Loucy (cell line): Measurements from ENCODE around the gene MYBPHL.

ENCODE experiments used
- EZH2phosphoT487 ChIP-seq: fragments of 200-600 bp; IDR thresholded peaks from 2 replicates; pipeline ENCODE4 v1.6.1; 2018; ENCODE audit warnings: antibody characterized with exemption, mild to moderate bottlenecking, moderate library complexity, borderline replicate concordance
- TF ChIP-seq, protein P1 (sequence below): fragments of 200-600 bp; sonication (generic); conservative IDR thresholded peaks from 2 replicates; pipeline ENCODE4 v1.5.1; 2014; ENCODE audit warnings: mild to moderate bottlenecking, antibody characterized with exemption, low read length

- TF ChIP-seq, protein P1, sequence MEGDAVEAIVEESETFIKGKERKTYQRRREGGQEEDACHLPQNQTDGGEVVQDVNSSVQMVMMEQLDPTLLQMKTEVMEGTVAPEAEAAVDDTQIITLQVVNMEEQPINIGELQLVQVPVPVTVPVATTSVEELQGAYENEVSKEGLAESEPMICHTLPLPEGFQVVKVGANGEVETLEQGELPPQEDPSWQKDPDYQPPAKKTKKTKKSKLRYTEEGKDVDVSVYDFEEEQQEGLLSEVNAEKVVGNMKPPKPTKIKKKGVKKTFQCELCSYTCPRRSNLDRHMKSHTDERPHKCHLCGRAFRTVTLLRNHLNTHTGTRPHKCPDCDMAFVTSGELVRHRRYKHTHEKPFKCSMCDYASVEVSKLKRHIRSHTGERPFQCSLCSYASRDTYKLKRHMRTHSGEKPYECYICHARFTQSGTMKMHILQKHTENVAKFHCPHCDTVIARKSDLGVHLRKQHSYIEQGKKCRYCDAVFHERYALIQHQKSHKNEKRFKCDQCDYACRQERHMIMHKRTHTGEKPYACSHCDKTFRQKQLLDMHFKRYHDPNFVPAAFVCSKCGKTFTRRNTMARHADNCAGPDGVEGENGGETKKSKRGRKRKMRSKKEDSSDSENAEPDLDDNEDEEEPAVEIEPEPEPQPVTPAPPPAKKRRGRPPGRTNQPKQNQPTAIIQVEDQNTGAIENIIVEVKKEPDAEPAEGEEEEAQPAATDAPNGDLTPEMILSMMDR, result no peak
- no peak for TF ChIP-seq EZH2phosphoT487
These were observed 31.0 kb downstream of the MYBPHL start for GRCh38 chr1:109275706-109276345.
